HCT116 (cell line): ENCODE results near the gene ENDOD1. TPM values are rescaled to one million over a fixed set of nuclear protein-coding genes. Genes with fewer than 3 reads are reported as not detected.

Experiments used
- ATAC-seq: fragments of 200-7000 bp; cut with Tn5 transposase; 2 replicates; pipeline ENCODE4 v1.9.1; 2020; ENCODE audit warnings: mild to moderate bottlenecking, moderate library complexity
- BruUV-seq: library from RNA; stranded (reverse); fragments of 400-500 nt; replicated peaks from 2 replicates; lab custom pipeline; 2021; lab: Mats Ljungman, UMichigan
- CTCF ChIA-PET: fragments of 300-600 bp; sonication (Branson Sonifier 250); formaldehyde crosslinking; loops from one replicate; lab custom pipeline; 2021; ENCODE audit warnings: antibody characterized with exemption; lab: Charles Lee
- POLR2A ChIA-PET: fragments of 300-600, 350-600 bp; sonication (Branson Sonifier 250); formaldehyde crosslinking; loops from one replicate; lab custom pipeline; 2021; ENCODE audit warnings: antibody characterized with exemption; lab: Charles Lee
- RAD21 ChIA-PET, 2 experiments: fragments of 300-600 bp; sonication (Branson Sonifier 250); formaldehyde crosslinking; loops; one replicate each; lab custom pipeline; 2023; ENCODE audit warnings: low total read pairs in 2 of 2; ENCODE audit not compliant: uncharacterized antibody in 2 of 2, unreplicated experiment in 2 of 2, low non-redundant PET in 1 of 2; lab: Charles Lee
- DNase-seq: peaks from one replicate; pipeline ENCODE4 v3.0.0-alpha.2; 2010; ENCODE audit warnings: low read depth, low spot score
- H2AFZ ChIP-seq: fragments of 200-600 bp; shearing (Covaris generic), sonication (generic); 2 replicates; pipeline ENCODE4 v1.6.1; 2017; ENCODE audit warnings: low read depth, mixed run types, mixed read lengths, antibody characterized with exemption, low read length; ENCODE audit not compliant: poor library complexity, severe bottlenecking
- H3K27ac ChIP-seq: 2 replicates; pipeline ENCODE4 v1.5.1; 2012; ENCODE audit warnings: low read depth, low read length
- H3K27me3 ChIP-seq: fragments of 200-600 bp; sonication (generic); 2 replicates; pipeline ENCODE4 v1.6.1; 2016; ENCODE audit warnings: mixed run types, low read length, mixed read lengths; ENCODE audit not compliant: insufficient read depth
- H3K36me3 ChIP-seq, 2 experiments: fragments of 200-500 bp in 1 of 2; fragments of 200-600 bp in 1 of 2; sonication (Bioruptor generic) in 1 of 2; sonication (generic) in 1 of 2; 2 replicates each; pipeline versions ENCODE4 v1.5.1 to v1.6.1; 2014 to 2016; ENCODE audit warnings: low read length in 2 of 2, inconsistent platforms in 1 of 2, mixed read lengths in 1 of 2, mixed run types in 1 of 2; ENCODE audit not compliant: insufficient read depth in 2 of 2, control insufficient read depth in 1 of 2
- H3K4me1 ChIP-seq, 2 experiments: fragments of 200-600 bp in 1 of 2; sonication (generic) in 1 of 2; 2 replicates each; pipeline versions ENCODE4 v1.5.1 to v1.6.1; 2012 to 2017; ENCODE audit warnings: low read length in 2 of 2, inconsistent platforms in 1 of 2, mild to moderate bottlenecking in 1 of 2, mixed read lengths in 1 of 2, mixed run types in 1 of 2, moderate library complexity in 1 of 2; ENCODE audit not compliant: insufficient read depth in 2 of 2, control insufficient read depth in 1 of 2
- H3K4me2 ChIP-seq: fragments of 200-600 bp; sonication (generic); 2 replicates; pipeline ENCODE4 v1.6.1; 2017; ENCODE audit warnings: mixed run types, low read length, mixed read lengths
- H3K4me3 ChIP-seq, 2 experiments: fragments of 200-600 bp in 1 of 2; sonication (generic) in 1 of 2; replicated peaks in 1 of 2; 2 replicates each; pipeline ENCODE4 v1.5.1; 2011 to 2016; ENCODE audit warnings: low read length in 2 of 2, control low read depth in 1 of 2, low read depth in 1 of 2, mild to moderate bottlenecking in 1 of 2, mixed read lengths in 1 of 2, mixed run types in 1 of 2
- H3K79me2 ChIP-seq: fragments of 200-600 bp; sonication (generic); 2 replicates; pipeline ENCODE4 v1.6.1; 2017; ENCODE audit warnings: mild to moderate bottlenecking, mixed run types, low read length, moderate library complexity, mixed read lengths; ENCODE audit not compliant: insufficient read depth
- H3K9ac ChIP-seq: fragments of 200-600 bp; sonication (generic); 2 replicates; pipeline ENCODE4 v1.6.1; 2016; ENCODE audit warnings: low read length, mixed read lengths
- H3K9me2 ChIP-seq: fragments of 200-600 bp; sonication (generic), shearing (Covaris generic); 2 replicates; pipeline ENCODE4 v1.6.1; 2017; ENCODE audit warnings: mixed run types, mild to moderate bottlenecking, moderate library complexity; ENCODE audit not compliant: insufficient read depth
- H3K9me3 ChIP-seq, 2 experiments: fragments of 200-500 bp in 1 of 2; fragments of 200-600 bp in 1 of 2; sonication (Bioruptor generic) in 1 of 2; sonication (generic) in 1 of 2; 2 replicates each; pipeline ENCODE4 v1.6.1; 2014 to 2017; ENCODE audit warnings: low read length in 2 of 2, mixed read lengths in 2 of 2, inconsistent platforms in 1 of 2, low read depth in 1 of 2, mild to moderate bottlenecking in 1 of 2, mixed run types in 1 of 2, moderate library complexity in 1 of 2; ENCODE audit not compliant: control insufficient read depth in 1 of 2, insufficient read depth in 1 of 2
- H4K20me1 ChIP-seq: fragments of 200-600 bp; sonication (generic), shearing (Covaris generic); 2 replicates; pipeline ENCODE4 v1.6.1; 2017; ENCODE audit warnings: mixed run types, mild to moderate bottlenecking, moderate library complexity; ENCODE audit not compliant: insufficient read depth
- ELF1 ChIP-seq: IDR thresholded peaks from 2 replicates; pipeline ENCODE4 v1.6.1; 2012; ENCODE audit warnings: low read depth, borderline replicate concordance
- FOSL1 ChIP-seq: IDR thresholded peaks from 2 replicates; pipeline ENCODE4 v1.6.1; 2012; ENCODE audit warnings: low read depth
- POLR2A ChIP-seq: IDR thresholded peaks from 2 replicates; pipeline ENCODE4 v1.7.0; 2011; ENCODE audit warnings: borderline replicate concordance; ENCODE audit not compliant: insufficient read depth, insufficient read length; ENCODE audit errors: extremely low read depth
- RAD21 ChIP-seq: IDR thresholded peaks from 2 replicates; pipeline ENCODE4 v1.6.1; 2012; ENCODE audit warnings: low read depth, mild to moderate bottlenecking
- REST ChIP-seq: IDR thresholded peaks from 2 replicates; pipeline ENCODE4 v1.6.1; 2012; ENCODE audit warnings: low read depth
- SRF ChIP-seq: IDR thresholded peaks from 2 replicates; pipeline ENCODE4 v1.6.1; 2012; ENCODE audit warnings: low read depth
- ZFX ChIP-seq: fragments of 450-650 bp; IDR thresholded peaks from 2 replicates; pipeline ENCODE4 v1.6.1; 2017
- ZNF274 ChIP-seq: fragments of 200-500 bp; sonication (Bioruptor generic); IDR thresholded peaks from 2 replicates; pipeline ENCODE4 v1.6.1; 2014; ENCODE audit warnings: mild to moderate bottlenecking, low read depth, low read length, inconsistent platforms
- intact Hi-C: fragments of 100-400 bp; cut with micrococcal nuclease; formaldehyde crosslinking; loops from 2 replicates; pipeline ENCODE4 v1.10.0; 2022
- total RNA-seq: library from RNA; stranded (reverse); gene quantifications from one replicate; pipeline ENCODE4 v1.2.1, GENCODE V29; 2021; ENCODE audit not compliant: unreplicated experiment
- TF ChIP-seq, protein P1 (sequence below): IDR thresholded peaks from 2 replicates; pipeline ENCODE4 v1.6.1; 2012
- TF ChIP-seq, protein P2 (sequence below): IDR thresholded peaks from 2 replicates; pipeline ENCODE4 v1.6.1; 2012

The ENDOD1 gene
- total RNA-seq, 1 experiment from 2014 or later, result 33.6 TPM

DNA sequence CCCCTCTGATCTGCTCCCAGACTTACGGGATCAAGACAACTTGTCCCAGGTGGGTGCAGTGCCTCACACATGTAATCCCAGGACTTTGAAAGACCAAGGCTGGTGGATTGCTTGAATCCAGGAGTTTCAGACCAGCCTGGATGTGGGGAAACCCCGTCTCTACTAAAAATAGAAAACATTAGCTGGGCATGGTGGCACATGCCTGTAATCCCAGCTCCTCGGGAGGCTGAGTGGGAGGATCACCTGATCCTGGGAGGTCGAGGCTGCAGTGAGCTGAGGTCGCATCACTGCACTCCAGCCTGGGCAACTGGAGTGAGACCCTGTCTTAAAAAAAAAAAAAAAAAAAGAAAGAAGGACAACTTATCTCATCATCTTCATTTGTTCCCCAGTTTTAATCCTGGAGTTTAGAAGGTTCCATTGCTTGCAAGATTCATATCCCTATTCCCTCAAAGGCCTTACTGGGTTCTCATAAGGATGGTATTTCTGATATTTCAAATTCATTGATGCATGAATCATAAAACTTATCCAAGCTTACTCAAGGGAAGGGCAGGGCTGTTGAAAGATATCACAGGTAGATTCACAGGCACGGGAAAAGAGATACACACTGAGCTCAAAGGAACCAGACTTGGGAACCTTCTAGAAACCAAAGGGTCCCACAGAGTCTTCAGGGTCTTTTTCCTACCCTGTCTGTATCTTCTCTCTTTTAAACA lies 14.6 kb downstream of the ENDOD1 start:
- CTCF ChIA-PET, result no interaction called here
- H3K27me3 ChIP-seq, result no peaks in the 10 kb centered on the region
- ATAC-seq (no peak), DNase-seq (no peak)
- H2AFZ ChIP-seq, result no peak overlapping the region
- H3K9ac ChIP-seq, result no peak overlapping the region
- POLR2A ChIA-PET, result interaction anchor here (0.8 kb wide), 1 partner anchor 380 kb away, joined by 4 read pairs; no protein-coding TSS in a partner anchor
- H3K27ac ChIP-seq, result no peak overlapping the region
- no peak overlapping the region for H3K4me3 ChIP-seq
- no peaks in the 10 kb centered on the region for H4K20me1 ChIP-seq
- RAD21 ChIA-PET, result no interaction called here
- no peaks in the 10 kb centered on the region for H3K9me3 ChIP-seq
- H3K79me2 ChIP-seq, result peaks cover 21% of the 10 kb centered on the region; the same call in 1 of the 2 replicates
- H3K36me3 ChIP-seq, result no peaks in the 10 kb centered on the region
- no peaks in the 10 kb centered on the region for H3K9me2 ChIP-seq
- intact Hi-C loops, result no loop called here
- TF ChIP-seq POLR2A (no peak), ZFX (no peak), ZNF274 (no peak), FOSL1 (no peak), ELF1 (no peak), RAD21 (no peak), SRF (no peak), REST (no peak)
- TF ChIP-seq, protein P1, sequence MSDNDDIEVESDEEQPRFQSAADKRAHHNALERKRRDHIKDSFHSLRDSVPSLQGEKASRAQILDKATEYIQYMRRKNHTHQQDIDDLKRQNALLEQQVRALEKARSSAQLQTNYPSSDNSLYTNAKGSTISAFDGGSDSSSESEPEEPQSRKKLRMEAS, result no peak
- TF ChIP-seq, protein P2, sequence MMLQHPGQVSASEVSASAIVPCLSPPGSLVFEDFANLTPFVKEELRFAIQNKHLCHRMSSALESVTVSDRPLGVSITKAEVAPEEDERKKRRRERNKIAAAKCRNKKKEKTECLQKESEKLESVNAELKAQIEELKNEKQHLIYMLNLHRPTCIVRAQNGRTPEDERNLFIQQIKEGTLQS, result no peak
- H3K4me2 ChIP-seq, result 0 out of 2 replicates have a peak overlapping the region, but pooled peaks have one; percentile 1
- no TSS peak for BruUV-seq
- H3K4me1 ChIP-seq, result peaks cover 47 to 55% of the 10 kb centered on the region in 2 experiments
